Body of pancreas (tissue), 4 donors: ENCODE measurements around the gene CTF1.

ENCODE experiments used
- CTCF ChIP-seq, 7 experiments: fragments of 450-650 bp in 4 of 7; fragments of 200-600 bp in 3 of 7; sonication (generic) in 3 of 7; IDR thresholded peaks; one replicate each; pipeline ENCODE4 v1.5.1; 2016 to 2019; ENCODE audit warnings: antibody characterized with exemption in 7 of 7
- POLR2A ChIP-seq, 3 donors: fragments of 450-650 bp; IDR thresholded peaks; one replicate each; pipeline ENCODE4 v1.6.1; 2016; ENCODE audit warnings: antibody characterized with exemption in 3 of 3, mild to moderate bottlenecking in 2 of 3

GRCh38 chr16:30951193-30951592 lies 54.8 kb downstream of the CTF1 start:
- TF ChIP-seq CTCF (IDR thresholded peaks at IDR 0.05) (no peak), POLR2A (IDR thresholded peaks at IDR 0.05) (no peak)
